H9 (cell line): Measurements from ENCODE around the gene ZFAND3. TPM values are rescaled to one million over a fixed set of nuclear protein-coding genes. Genes with fewer than 3 reads are reported as not detected.
A peak's percentile ranks its signal among the peaks of the same experiment; 100 is the strongest.

Experiments
- DNase-seq: peaks from one replicate; pipeline ENCODE4 v3.0.0-alpha.2; 2017
- H2AFZ ChIP-seq: one replicate; pipeline ENCODE4 v1.6.1; 2013; ENCODE audit warnings: mild to moderate bottlenecking, low read length, control low read depth, moderate library complexity
- H2AK5ac ChIP-seq: 2 replicates; pipeline ENCODE4 v1.6.1; 2013; ENCODE audit warnings: low read length, control low read depth, mixed read lengths; ENCODE audit not compliant: insufficient read length
- H2BK120ac ChIP-seq: one replicate; pipeline ENCODE4 v1.6.1; 2013; ENCODE audit warnings: low read depth, mild to moderate bottlenecking, low read length, control low read depth, inconsistent platforms; ENCODE audit not compliant: poor library complexity, severe bottlenecking
- H2BK12ac ChIP-seq: 2 replicates; pipeline ENCODE4 v1.6.1; 2013; ENCODE audit warnings: low read length, control low read depth, mixed read lengths, low read depth; ENCODE audit not compliant: insufficient read length
- H2BK15ac ChIP-seq: 2 replicates; pipeline ENCODE4 v1.6.1; 2013; ENCODE audit warnings: low read depth, low read length, control low read depth
- H2BK20ac ChIP-seq: one replicate; pipeline ENCODE4 v1.6.1; 2013; ENCODE audit warnings: low read depth, mild to moderate bottlenecking, low read length, control low read depth, inconsistent platforms; ENCODE audit not compliant: poor library complexity, severe bottlenecking
- H2BK5ac ChIP-seq: 2 replicates; pipeline ENCODE4 v1.6.1; 2013; ENCODE audit warnings: low read length, control low read depth, mixed read lengths; ENCODE audit not compliant: insufficient read length
- H3K14ac ChIP-seq: 2 replicates; pipeline ENCODE4 v1.6.1; 2013; ENCODE audit warnings: low read length, control low read depth; ENCODE audit not compliant: insufficient read depth
- H3K18ac ChIP-seq: 2 replicates; pipeline ENCODE4 v1.6.1; 2013; ENCODE audit warnings: low read depth, mild to moderate bottlenecking, mixed read lengths, low read length, control low read depth; ENCODE audit not compliant: insufficient read length
- H3K23ac ChIP-seq: 2 replicates; pipeline ENCODE4 v1.6.1; 2013; ENCODE audit warnings: low read length, control low read depth, mixed read lengths, low read depth; ENCODE audit not compliant: insufficient read length
- H3K23me2 ChIP-seq: 2 replicates; pipeline ENCODE4 v1.6.1; 2013; ENCODE audit warnings: low read depth, mild to moderate bottlenecking, mixed read lengths, low read length, control low read depth; ENCODE audit not compliant: insufficient read length, poor library complexity, severe bottlenecking
- H3K27ac ChIP-seq: 2 replicates; pipeline ENCODE4 v1.5.1; 2013; ENCODE audit warnings: low read length, control low read depth, mixed read lengths, low read depth; ENCODE audit not compliant: insufficient read length
- H3K27me3 ChIP-seq: 2 replicates; pipeline ENCODE4 v1.6.1; 2013; ENCODE audit warnings: low read length, control low read depth, inconsistent platforms; ENCODE audit not compliant: insufficient read depth
- H3K4ac ChIP-seq: 2 replicates; pipeline ENCODE4 v1.6.1; 2013; ENCODE audit warnings: low read depth, mild to moderate bottlenecking, control low read depth, inconsistent platforms, low read length, moderate library complexity
- H3K4me1 ChIP-seq: 2 replicates; pipeline ENCODE4 v1.6.1; 2013; ENCODE audit warnings: low read length, control low read depth, inconsistent platforms; ENCODE audit not compliant: insufficient read depth
- H3K4me2 ChIP-seq: 2 replicates; pipeline ENCODE4 v1.6.1; 2013; ENCODE audit warnings: low read length, control low read depth, mixed read lengths; ENCODE audit not compliant: insufficient read length, insufficient read depth
- H3K56ac ChIP-seq: 2 replicates; pipeline ENCODE4 v1.6.1; 2013; ENCODE audit warnings: low read depth, mild to moderate bottlenecking, mixed read lengths, low read length, control low read depth; ENCODE audit not compliant: insufficient read length
- H3K79me1 ChIP-seq: 2 replicates; pipeline ENCODE4 v1.6.1; 2013; ENCODE audit warnings: low read depth, mild to moderate bottlenecking, moderate library complexity, low read length, control low read depth, inconsistent platforms; ENCODE audit not compliant: insufficient read depth, poor library complexity, severe bottlenecking
- H3K79me2 ChIP-seq: 2 replicates; pipeline ENCODE4 v1.6.1; 2013; ENCODE audit warnings: low read length, control low read depth, inconsistent platforms; ENCODE audit not compliant: insufficient read depth
- H3K9ac ChIP-seq: 2 replicates; pipeline ENCODE4 v1.6.1; 2013; ENCODE audit warnings: low read length, control low read depth, mixed read lengths; ENCODE audit not compliant: insufficient read length; ENCODE audit errors: extremely low read depth
- H3K9me3 ChIP-seq: one replicate; pipeline ENCODE4 v1.6.1; 2013; ENCODE audit warnings: low read depth, low read length, inconsistent platforms; ENCODE audit not compliant: control insufficient read depth
- H3T11ph ChIP-seq: one replicate; pipeline ENCODE4 v1.6.1; 2013; ENCODE audit warnings: mild to moderate bottlenecking, low read length, control low read depth, inconsistent platforms
- H4K20me1 ChIP-seq: one replicate; pipeline ENCODE4 v1.6.1; 2013; ENCODE audit not compliant: control insufficient read depth, insufficient read length, insufficient read depth
- H4K5ac ChIP-seq: 2 replicates; pipeline ENCODE4 v1.6.1; 2013; ENCODE audit warnings: low read depth, mild to moderate bottlenecking, mixed read lengths, low read length, control low read depth; ENCODE audit not compliant: insufficient read length
- H4K8ac ChIP-seq: replicated peaks from 2 replicates; pipeline ENCODE4 v1.6.1; 2013; ENCODE audit warnings: low read length, control low read depth, mixed read lengths, low read depth; ENCODE audit not compliant: insufficient read length
- H4K91ac ChIP-seq: 2 replicates; pipeline ENCODE4 v1.6.1; 2013; ENCODE audit warnings: low read depth, mild to moderate bottlenecking, moderate library complexity, mixed read lengths, low read length, control low read depth; ENCODE audit not compliant: insufficient read length
- H3K27ac Mint-ChIP-seq, 3 experiments: 2 replicates in 2 of 3; 3 replicates in 1 of 3; pipeline ENCODE4 v1.8.0; 2020 to 2021; ENCODE audit warnings: mixed read lengths in 3 of 3, mild to moderate bottlenecking in 1 of 3, moderate library complexity in 1 of 3
- H3K27me3 Mint-ChIP-seq: 2 replicates; pipeline ENCODE4 v1.8.0; 2021; ENCODE audit warnings: low read depth, mild to moderate bottlenecking, moderate library complexity, mixed read lengths
- H3K36me3 Mint-ChIP-seq, 3 experiments: 2 replicates in 2 of 3; 3 replicates in 1 of 3; pipeline ENCODE4 v1.8.0; 2020 to 2021; ENCODE audit warnings: low read depth in 3 of 3, mixed read lengths in 3 of 3; ENCODE audit not compliant: insufficient read depth in 1 of 3
- H3K4me1 Mint-ChIP-seq, 2 experiments: 2 replicates each; pipeline ENCODE4 v1.8.0; 2020; ENCODE audit warnings: mixed read lengths in 2 of 2
- H3K4me3 Mint-ChIP-seq, 2 experiments: 2 replicates in 1 of 2; 3 replicates in 1 of 2; pipeline ENCODE4 v1.8.0; 2020 to 2021; ENCODE audit warnings: mild to moderate bottlenecking in 2 of 2, mixed read lengths in 2 of 2, moderate library complexity in 1 of 2
- H3K9me3 Mint-ChIP-seq, 2 experiments: 2 replicates in 1 of 2; 3 replicates in 1 of 2; pipeline ENCODE4 v1.8.0; 2020; ENCODE audit warnings: mild to moderate bottlenecking in 2 of 2, mixed read lengths in 2 of 2, moderate library complexity in 1 of 2
- CTCF ChIP-seq: fragments of 200-600 bp; sonication (generic); conservative IDR thresholded peaks from 3 replicates; pipeline ENCODE4 v1.8.0; 2021; ENCODE audit warnings: antibody characterized with exemption, mild to moderate bottlenecking
- WGBS: extraction: QIAGEN DNeasy Blood & Tissue Kit; methylation state at CpG from one replicate; pipeline ENCODE4 v1.1.7; 2013; ENCODE audit warnings: missing lambda C conversion rate, low lambda C conversion rate, mixed read lengths; ENCODE audit not compliant: insufficient read length; ENCODE audit errors: extremely low coverage; 5-methylcytosine and 5-hydroxymethylcytosine counted together
- total RNA-seq: library from RNA; stranded (reverse); gene quantifications from 2 replicates; pipeline ENCODE4 v1.2.1, GENCODE V29; 2021

ZFAND3 gene
- total RNA-seq, 1 experiment from 2014 or later: 57.7 TPM

- WGBS: no CpG with 5 or more reads among the region's 8 CpGs
- no peak overlapping the region for H3K27ac ChIP-seq
- no peaks in the 10 kb centered on the region for H4K20me1 ChIP-seq
Observed at GRCh38 chr6:37840143-37840939, 20.8 kb downstream of the ZFAND3 start.

More at GRCh38 chr6:37840143-37840939, 20.8 kb downstream of the ZFAND3 start:
- H4K91ac ChIP-seq: no peak overlapping the region
- H3K9ac ChIP-seq: no peak overlapping the region
- no peak overlapping the region for H3T11ph ChIP-seq
- Mint-ChIP-seq H3K27ac (peak overlapping the region in 1 of 3 experiments; percentile 36; a peak in 1 of 7 replicates), H3K9me3 (no peaks in the 10 kb centered on the region; a peak in 1 of 5 replicates), H3K27me3 (no peaks in the 10 kb centered on the region), H3K4me3 (no peak overlapping the region), H3K36me3 (peaks cover 0 to 2% (median 0%) of the 10 kb centered on the region in 3 experiments; a peak in 2 of 7 replicates), H3K4me1 (0 out of 4 replicates have a peak, but pooled peaks cover 0 to 3% of the 10 kb centered on the region in 2 experiments)
- peaks cover 4% of the 10 kb centered on the region for H3K79me1 ChIP-seq
- no peaks in the 10 kb centered on the region for H3K23me2 ChIP-seq
- peaks cover 2% of the 10 kb centered on the region; the same call in 1 of the 2 replicates for H3K79me2 ChIP-seq
- no peak overlapping the region for H2BK5ac ChIP-seq
- H3K56ac ChIP-seq: no peak overlapping the region
- H4K8ac ChIP-seq: no peak overlapping the region
- H3K4ac ChIP-seq: no peak overlapping the region
- H4K5ac ChIP-seq: no peak overlapping the region
- H3K9me3 ChIP-seq: no peaks in the 10 kb centered on the region
- H2BK20ac ChIP-seq: no peak overlapping the region
- no peak overlapping the region for H2AFZ ChIP-seq
- H3K18ac ChIP-seq: no peak overlapping the region
- DNase-seq: no peak
- H2BK120ac ChIP-seq: no peak overlapping the region
- H3K27me3 ChIP-seq: no peaks in the 10 kb centered on the region
- H2AK5ac ChIP-seq: no peak overlapping the region
- H3K14ac ChIP-seq: no peak overlapping the region
- no peak overlapping the region for H2BK12ac ChIP-seq
- no peak overlapping the region for H2BK15ac ChIP-seq
- no peak for TF ChIP-seq CTCF
- no peaks in the 10 kb centered on the region for H3K4me1 ChIP-seq
- H3K23ac ChIP-seq: no peak overlapping the region
- no peak overlapping the region for H3K4me2 ChIP-seq
